K562 (cell line): ENCODE data around the gene CNTNAP4. TPM values are rescaled to one million over a fixed set of nuclear protein-coding genes. Genes with fewer than 3 reads are reported as not detected.

Source experiments
- ATAC-seq: fragments of 200-7000 bp; cut with Tn5 transposase; 3 replicates; pipeline ENCODE4 v1.9.1; 2020; ENCODE audit warnings: moderate library complexity
- BruUV-seq: library from RNA; stranded (reverse); fragments of 400-500 nt; replicated peaks from 2 replicates; lab custom pipeline; 2021; lab: Mats Ljungman, UMichigan
- CTCF ChIA-PET: fragments of 300-600 bp; formaldehyde crosslinking; extraction: SDS; loops from one replicate; lab custom pipeline; 2021; ENCODE audit warnings: low intra/inter-chr PET ratio; lab: Yijun Ruan, JAX
- POLR2A ChIA-PET: fragments of 300-600, 350-650 bp; sonication (Branson Sonifier 250); formaldehyde crosslinking; extraction: SDS; loops from one replicate; lab custom pipeline; 2021; ENCODE audit warnings: antibody characterized with exemption, inconsistent platforms; lab: Yijun Ruan, JAX
- DNase-seq, 4 experiments: peaks; one replicate each; pipeline versions ENCODE4 v3.0.0 to v3.0.0-alpha.2; 2011 to 2018; ENCODE audit warnings: low spot score in 3 of 4, mixed read lengths in 3 of 4; ENCODE audit errors: extremely low read depth in 1 of 4
- FAIRE-seq: peaks from 2 replicates; lab custom pipeline; 2011; peaks lifted over from hg19 to GRCh38; lab: Jason Lieb, UNC
- H2AFZ ChIP-seq: 2 replicates; pipeline ENCODE4 v1.6.0; 2011; ENCODE audit warnings: low read depth, low read length, control low read depth, inconsistent platforms
- H3K27ac ChIP-seq: fragments of 200-600 bp; 3 replicates; pipeline ENCODE4 v1.8.0; 2011; ENCODE audit warnings: low read depth, mild to moderate bottlenecking, control low read depth, inconsistent platforms, low read length, moderate library complexity, mixed read lengths; ENCODE audit errors: extremely low read depth
- H3K27me3 ChIP-seq, 2 experiments: fragments of 300-600 bp in 1 of 2; 2 replicates in 1 of 2; 3 replicates in 1 of 2; pipeline versions ENCODE4 v1.6.0 to v1.8.0; 2011; ENCODE audit warnings: inconsistent platforms in 2 of 2, low read length in 2 of 2, mild to moderate bottlenecking in 1 of 2, mixed read lengths in 1 of 2, moderate library complexity in 1 of 2; ENCODE audit not compliant: control insufficient read depth in 2 of 2, insufficient read depth in 2 of 2
- H3K36me3 ChIP-seq: fragments of 300-600 bp; 3 replicates; pipeline ENCODE4 v1.8.0; 2011; ENCODE audit warnings: mild to moderate bottlenecking, low read length, inconsistent platforms; ENCODE audit not compliant: control insufficient read depth, insufficient read depth
- H3K4me1 ChIP-seq, 2 experiments: fragments of 200-600 bp in 1 of 2; replicated peaks in 1 of 2; 2 replicates in 1 of 2; 3 replicates in 1 of 2; pipeline versions ENCODE4 v1.5.1 to v1.8.0; 2011; ENCODE audit warnings: inconsistent platforms in 2 of 2, low read length in 2 of 2, mild to moderate bottlenecking in 1 of 2, mixed read lengths in 1 of 2, moderate library complexity in 1 of 2; ENCODE audit not compliant: control insufficient read depth in 2 of 2, insufficient read depth in 2 of 2
- H3K4me2 ChIP-seq: 2 replicates; pipeline ENCODE4 v1.6.1; 2011; ENCODE audit warnings: low read length, control low read depth, inconsistent platforms, mixed read lengths; ENCODE audit not compliant: insufficient read depth
- H3K4me3 ChIP-seq: fragments of 200-600 bp; sonication (generic), shearing (Covaris generic); 2 replicates; pipeline ENCODE4 v1.5.1; 2016; ENCODE audit warnings: control low read depth, inconsistent platforms
- H3K79me2 ChIP-seq: fragments of 200-600 bp; 3 replicates; pipeline ENCODE4 v1.8.0; 2011; ENCODE audit warnings: low read length, inconsistent platforms; ENCODE audit not compliant: control insufficient read depth, insufficient read depth
- H3K9ac ChIP-seq, 2 experiments: 2 replicates each; pipeline versions ENCODE4 v1.6.0 to v1.6.1; 2011; ENCODE audit warnings: low read depth in 2 of 2, low read length in 2 of 2, control low read depth in 1 of 2, inconsistent platforms in 1 of 2, mild to moderate bottlenecking in 1 of 2, mixed read lengths in 1 of 2; ENCODE audit not compliant: insufficient read depth in 1 of 2
- H3K9me1 ChIP-seq: one replicate; pipeline ENCODE4 v1.6.0; 2011; ENCODE audit warnings: inconsistent platforms, mild to moderate bottlenecking, low read length, moderate library complexity; ENCODE audit not compliant: control insufficient read depth, insufficient read depth
- H3K9me3 ChIP-seq: replicated peaks from 2 replicates; pipeline ENCODE4 v1.5.1; 2011; ENCODE audit warnings: low read depth, low read length, inconsistent platforms; ENCODE audit not compliant: control insufficient read depth, insufficient read depth
- H4K20me1 ChIP-seq: replicated peaks from 2 replicates; pipeline ENCODE4 v1.6.1; 2011; ENCODE audit warnings: low read length, inconsistent platforms, mixed read lengths; ENCODE audit not compliant: control insufficient read depth, insufficient read depth
- ARNT ChIP-seq, 2 experiments: fragments of 450-650 bp; IDR thresholded peaks; 2 replicates each; pipeline ENCODE4 v1.6.1; 2016; ENCODE audit warnings: mild to moderate bottlenecking in 1 of 2
- BRD4 ChIP-seq: fragments of 200-600 bp; sonication (generic); IDR thresholded peaks from 2 replicates; pipeline ENCODE4 v1.6.1; 2017; ENCODE audit warnings: inconsistent platforms
- GTF2A2 ChIP-seq: IDR thresholded peaks from 2 replicates; pipeline ENCODE4 v1.6.1; 2016; ENCODE audit warnings: mild to moderate bottlenecking, missing genetic modification characterization, missing compliant biosample characterization
- HNRNPK ChIP-seq: fragments of 200-400 bp; formaldehyde crosslinking; IDR thresholded peaks from one replicate; pipeline ENCODE4 v1.6.1; 2018; ENCODE audit warnings: mild to moderate bottlenecking, low read depth, low read length; ENCODE audit not compliant: poor library complexity, severe bottlenecking
- MTA1 ChIP-seq: fragments of 450-650 bp; IDR thresholded peaks from 2 replicates; pipeline ENCODE4 v1.6.1; 2017; ENCODE audit warnings: borderline replicate concordance
- OTX1 ChIP-seq: fragments of 450-650 bp; formaldehyde crosslinking; IDR thresholded peaks from 2 replicates; pipeline ENCODE4 v1.4.0; 2022; ENCODE audit warnings: mild to moderate bottlenecking
- PKNOX1 ChIP-seq: fragments of 450-650 bp; IDR thresholded peaks from 2 replicates; pipeline ENCODE4 v1.6.1; 2016
- PREB ChIP-seq: sonication (generic); formaldehyde crosslinking; IDR thresholded peaks from 2 replicates; pipeline ENCODE4 v1.8.1; 2023; ENCODE audit warnings: mild to moderate bottlenecking, missing genetic modification reagents
- RBM22 ChIP-seq: fragments of 200-400 bp; formaldehyde crosslinking; IDR thresholded peaks from 2 replicates; pipeline ENCODE4 v1.6.1; 2018; ENCODE audit warnings: low read length, low read depth; ENCODE audit not compliant: poor library complexity, severe bottlenecking
- SIRT6 ChIP-seq: IDR thresholded peaks from one replicate; pipeline ENCODE4 v1.6.1; 2012; ENCODE audit warnings: low read depth, mild to moderate bottlenecking, control low read depth, inconsistent platforms, low read length, moderate library complexity
- ZBTB12 ChIP-seq: fragments of 250-450 bp; sonication (Bioruptor Pico); IDR thresholded peaks from 2 replicates; pipeline ENCODE4 v1.4.0; 2020
- ZBTB9 ChIP-seq: fragments of 450-650 bp; formaldehyde crosslinking; IDR thresholded peaks from 2 replicates; pipeline ENCODE4 v1.4.0; 2020; ENCODE audit warnings: mild to moderate bottlenecking, moderate library complexity
- ZC3H4 ChIP-seq: sonication (generic); formaldehyde crosslinking; IDR thresholded peaks from 2 replicates; pipeline ENCODE4 v1.9.0; 2021; ENCODE audit warnings: missing genetic modification reagents, borderline replicate concordance
- WGBS: fragments of 100-300 bp; shearing (Covaris generic); methylation state at CpG from one replicate; pipeline ENCODE4 v1.1.6; 2016; ENCODE audit warnings: low coverage, mixed read lengths; ENCODE audit not compliant: insufficient coverage; ENCODE audit errors: missing lambda C conversion rate; 5-methylcytosine and 5-hydroxymethylcytosine counted together
- in situ Hi-C: fragments of 300-500 bp; cut with MboI; formaldehyde crosslinking; loops from 4 replicates; pipeline ENCODE4 v1.15.0; 2018; ENCODE audit warnings: inconsistent platforms, mixed read lengths
- intact Hi-C: fragments of 100-400 bp; cut with micrococcal nuclease; formaldehyde crosslinking; loops from 2 replicates; pipeline ENCODE4 v1.14.2; 2022
- polyA plus RNA-seq, 8 experiments: library from polyadenylated mRNA; depleted of rRNA in 4 of 8; stranded (reverse) in 5 of 8; unstranded in 3 of 8; fragments of >200 nt; fragmentation: Nextera tagmentation in 2 of 8; fragmentation: Illumina TruSeq in 1 of 8; extraction: Ambion mirVana in 2 of 8; extraction: Trizol in 1 of 8; gene quantifications; 2 replicates each; pipeline versions ENCODE4 v1.2.1 to v1.2.3, GENCODE V29; 2011 to 2014; ENCODE audit warnings: inconsistent platforms in 1 of 8, missing spikeins in 1 of 8
- total RNA-seq, 7 experiments: library from RNA; depleted of rRNA in 6 of 7; stranded (reverse); fragments of >200 nt in 6 of 7; fragmentation: Illumina TruSeq in 2 of 7; extraction: Trizol in 2 of 7; gene quantifications; 2 replicates each; pipeline versions ENCODE4 v1.2.1 to v1.2.3, GENCODE V29; 2011 to 2021; ENCODE audit warnings: low replicate concordance in 1 of 7

The CNTNAP4 gene
- total and polyA plus RNA-seq, 9 of the 15 experiments (the other 6 are each of a cell fraction or from before 2014, with no cell fraction given), result not detected

- H2AFZ ChIP-seq, result no peak overlapping the region
- intact Hi-C loops (no loop called here), in situ Hi-C loops (no loop called here)
- H3K4me3 ChIP-seq, result no peak overlapping the region
- no peaks in the 10 kb centered on the region for H3K27me3 ChIP-seq
- WGBS, result 0% methylated on average over 5 of the region's 5 CpGs
- no peaks in the 10 kb centered on the region for H3K9me1 ChIP-seq
- no peaks in the 10 kb centered on the region for H4K20me1 ChIP-seq
- no peaks in the 10 kb centered on the region for H3K36me3 ChIP-seq
- no peaks in the 10 kb centered on the region for H3K79me2 ChIP-seq
- ATAC-seq (no peak), DNase-seq (no peak), FAIRE-seq (no peak)
- ChIA-PET CTCF (no interaction called here), POLR2A (no interaction called here)
- H3K4me2 ChIP-seq, result no peak overlapping the region
- no peaks in the 10 kb centered on the region for H3K4me1 ChIP-seq
- no peak overlapping the region for H3K9ac ChIP-seq
- BruUV-seq, result no TSS peak
- TF ChIP-seq BRD4, result no peak
- TF ChIP-seq HNRNPK, result no peak
- no peak for TF ChIP-seq ZBTB9 (CRISPR knock-in tag)
- no peak for TF ChIP-seq RBM22
- no peak for TF ChIP-seq ZBTB12
- no peak for TF ChIP-seq MTA1
- no peak for TF ChIP-seq ARNT (IDR thresholded peaks at IDR 0.05)
- no peak for TF ChIP-seq PKNOX1
- no peak for TF ChIP-seq PREB
- TF ChIP-seq ZC3H4 (CRISPR knock-in tag), result no peak
- TF ChIP-seq OTX1, result no peak
- TF ChIP-seq SIRT6, result no peak
- TF ChIP-seq GTF2A2 (tag), result no peak
- H3K9me3 ChIP-seq, result no peaks in the 10 kb centered on the region
- no peak overlapping the region for H3K27ac ChIP-seq
These were observed 178.8 kb downstream of the CNTNAP4 start for GRCh38 chr16:76456016-76456415.
